ENCODE data around the gene ZNF613.
A peak's percentile ranks its signal among the peaks of the same experiment; 100 is the strongest.
"Not testable (repeated sequence)": the region's sequence is repeated elsewhere in the genome, so short reads cannot be mapped to it uniquely, and the experiment has no call there.

Gene ZNF613

DNA sequence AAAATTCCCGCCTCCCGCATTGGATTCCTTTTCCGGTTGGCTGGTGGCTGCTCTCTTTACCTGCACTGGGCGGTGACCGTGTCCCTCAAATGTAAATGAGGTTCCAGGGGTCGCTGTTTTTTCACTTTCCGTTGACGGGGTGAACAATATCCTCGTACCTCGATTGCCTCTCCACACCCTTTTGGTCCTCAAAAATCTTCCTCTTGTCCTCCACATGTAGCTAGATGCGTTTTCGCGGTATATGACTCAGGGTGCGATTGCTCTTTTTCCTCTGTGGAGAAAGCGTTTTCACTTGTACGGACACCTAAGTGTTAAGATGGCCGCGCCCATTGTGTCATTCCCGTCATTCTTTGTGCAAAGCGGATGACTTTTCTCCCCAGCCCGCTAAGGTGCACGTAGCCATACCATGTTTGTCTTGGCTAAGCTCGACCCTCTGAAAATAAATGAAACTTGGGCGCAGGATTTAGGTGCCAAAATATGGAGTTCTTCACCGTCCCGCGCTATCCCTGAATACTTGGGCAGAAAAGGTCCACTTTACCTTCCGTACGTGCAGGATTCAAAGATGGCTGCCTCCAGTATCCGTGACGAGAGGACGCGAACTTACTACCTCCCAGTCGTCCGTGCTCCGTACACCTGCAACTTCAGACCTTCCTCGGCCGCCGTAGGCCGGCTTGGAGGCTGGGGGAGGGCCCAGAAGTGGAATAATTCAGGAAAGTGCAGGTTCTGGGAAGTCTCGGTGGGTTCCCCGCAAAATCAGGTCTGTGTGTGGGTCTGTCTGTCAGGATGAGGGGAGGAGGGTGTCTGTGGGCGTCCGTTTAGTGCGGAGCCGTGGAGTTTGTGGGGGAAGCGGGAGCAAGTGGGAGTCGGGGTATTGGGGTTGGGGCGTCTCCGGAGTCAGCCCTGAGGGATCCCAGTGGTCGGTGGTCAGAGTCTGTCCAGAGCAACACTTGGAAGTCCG is at the start of gene ZNF613:
Gene ZNF613 (plus strand): TSS at position 689 of the 958 bp plus-strand sequence. CDS start 8,749 bp downstream, outside the sequence.
- peak; percentile 93 for DNase-seq

DNA sequence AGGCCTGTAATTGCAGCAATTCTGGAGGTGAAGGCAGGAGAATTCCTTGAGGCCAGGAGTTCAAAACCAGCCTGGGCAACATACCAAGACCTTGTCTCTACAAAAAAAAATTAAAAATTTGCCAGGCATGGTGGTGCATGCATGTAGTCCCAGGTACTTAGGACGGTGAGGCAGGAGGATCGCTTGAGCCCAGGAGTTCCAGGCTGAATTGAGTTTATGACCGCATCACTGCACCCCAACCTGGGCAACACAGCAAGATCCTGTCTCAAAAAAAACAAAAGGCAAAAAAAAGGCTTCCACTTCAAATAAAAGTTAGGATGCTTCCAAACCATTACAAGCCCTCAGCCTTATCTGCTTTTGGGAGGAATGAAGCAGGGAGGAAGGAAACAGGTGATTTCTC is 44.8 kb upstream of the ZNF613 start:
- no peak for DNase-seq

- no peak for DNase-seq
Observed at GRCh38 chr19:51884713-51885112, 42.6 kb upstream of the ZNF613 start.

DNA sequence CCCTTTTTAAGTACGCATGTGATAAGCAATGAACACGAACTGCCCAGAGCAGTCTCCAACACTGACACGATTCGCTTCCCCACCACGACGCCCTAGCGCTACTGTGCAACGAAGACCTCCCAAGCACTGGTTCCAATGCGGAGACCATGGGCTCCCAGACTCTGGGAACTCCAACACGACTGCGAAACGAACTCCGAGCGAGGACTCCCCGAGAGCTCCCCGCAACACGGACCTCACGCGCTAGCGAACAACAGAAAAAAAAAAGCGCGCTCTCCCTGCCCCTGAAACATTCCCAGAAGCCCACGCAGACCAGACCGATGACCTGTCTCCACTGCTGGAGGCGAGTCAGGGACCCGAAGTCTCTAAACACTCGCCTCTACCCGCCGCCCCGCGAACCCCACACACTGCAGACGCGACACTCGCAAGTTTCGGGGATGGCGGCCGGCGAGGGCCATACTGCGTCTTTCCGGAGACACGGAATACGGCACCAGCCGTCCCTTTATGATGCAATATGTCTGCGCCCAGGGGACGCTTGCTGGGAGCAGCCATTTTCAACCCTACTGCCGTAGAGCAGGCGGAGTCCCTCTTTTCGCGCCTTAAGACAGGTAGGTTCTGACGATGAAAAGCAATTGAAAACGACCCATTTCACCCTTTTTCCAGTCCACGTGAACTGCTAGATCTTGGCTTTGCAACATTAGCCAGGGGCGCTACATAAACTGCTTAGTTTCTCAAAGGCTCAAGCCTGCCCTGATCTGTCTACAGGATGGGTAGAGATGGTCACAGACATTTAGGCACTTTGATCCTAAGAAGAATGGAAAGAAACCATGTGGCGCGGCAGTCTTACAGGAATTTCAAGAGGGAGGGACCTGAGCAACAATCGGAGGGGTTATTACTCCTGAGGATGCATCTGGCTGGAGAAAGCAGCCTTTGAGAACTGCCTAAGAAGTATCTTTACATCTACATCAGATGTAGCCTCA is 39.5 kb upstream of the ZNF613 start, which contains the start of gene ZNF577:
Gene ZNF577 (minus strand): TSS at position 430 of the 977 bp plus-strand sequence. CDS start 7,569 bp downstream, outside the sequence.
- peak; percentile 96 for DNase-seq

- no peak for DNase-seq
Observed at GRCh38 chr19:51889934-51890333, 37.3 kb upstream of the ZNF613 start.

DNA sequence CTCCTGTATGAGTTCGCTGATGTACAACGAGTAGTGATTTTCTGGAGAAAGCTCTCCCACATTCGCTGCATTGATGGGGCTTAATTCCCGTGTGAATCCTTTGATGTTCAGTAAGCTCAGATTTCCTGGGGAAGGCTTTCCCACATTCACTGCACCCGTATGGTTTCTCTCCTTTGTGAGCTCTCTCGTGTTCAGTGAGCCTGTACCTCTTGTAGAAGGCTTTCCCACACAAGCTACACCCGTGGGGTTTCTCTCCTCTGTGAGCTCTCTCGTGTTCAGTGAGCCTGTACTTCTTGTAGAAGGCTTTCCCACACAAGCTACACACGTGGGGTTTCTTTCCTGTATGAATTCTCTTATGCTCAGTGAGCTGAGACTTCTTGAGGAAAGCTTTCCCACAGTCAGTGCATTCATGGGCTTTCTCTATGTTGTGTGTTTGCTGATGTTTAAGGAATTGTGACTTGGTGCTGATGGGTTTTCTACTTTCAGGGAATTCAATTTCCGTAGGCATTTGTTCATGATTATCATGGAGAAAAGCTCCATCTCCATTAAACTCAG is 36.0 kb upstream of the ZNF613 start:
- DNase-seq, result no peak

- no peak for DNase-seq
Observed at GRCh38 chr19:51901860-51902259, 25.4 kb upstream of the ZNF613 start.

GRCh38 chr19:51903192-51903591 is 24.1 kb upstream of the ZNF613 start:
- no peak for DNase-seq

DNA sequence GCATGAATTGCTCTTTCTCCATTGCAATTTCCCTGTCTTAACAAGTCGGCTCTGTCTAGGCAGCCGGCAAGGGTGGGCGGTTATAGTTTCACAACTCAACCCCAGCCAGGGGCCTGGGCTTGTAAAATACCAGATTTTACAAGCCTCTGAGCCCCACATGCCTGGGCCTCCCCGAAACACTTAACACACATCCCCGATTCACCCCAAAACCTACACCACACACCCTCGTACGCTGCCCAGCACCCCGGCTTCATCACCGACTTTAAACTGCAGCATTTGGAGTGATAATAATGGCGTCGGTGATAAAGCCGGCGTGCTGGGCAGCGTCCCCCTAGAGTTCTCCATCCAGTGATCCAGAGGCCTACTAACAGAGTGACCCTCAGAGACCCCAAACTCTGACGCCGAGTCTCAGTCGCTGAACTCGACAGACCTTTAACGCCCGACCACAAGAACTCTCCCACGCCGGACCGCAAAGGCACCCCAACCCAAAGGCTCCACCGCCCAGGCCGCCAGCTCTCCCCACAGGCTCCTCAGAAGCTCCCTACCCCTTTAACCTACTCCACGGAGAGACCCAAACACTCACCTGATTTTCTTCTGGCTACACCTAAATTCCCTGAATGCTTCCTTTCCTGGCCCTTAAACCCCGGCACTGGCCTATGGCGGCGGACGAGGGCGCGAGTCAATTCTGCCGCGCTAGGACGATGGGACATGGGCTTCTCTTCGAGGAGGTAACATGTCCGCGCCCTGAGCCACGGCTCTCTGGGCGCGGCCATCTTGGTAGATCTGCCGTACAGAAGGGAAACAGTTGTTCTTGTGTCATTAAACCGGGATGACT is 22.7 kb upstream of the ZNF613 start, which contains the start of gene ZNF649:
Gene ZNF649 (minus strand): TSS at position 687 of the 835 bp plus-strand sequence. CDS start 4,910 bp downstream, outside the sequence.
- peak; percentile 89 for DNase-seq

- DNase-seq, result no peak
Observed at GRCh38 chr19:51905206-51905605, 22.1 kb upstream of the ZNF613 start.

DNA sequence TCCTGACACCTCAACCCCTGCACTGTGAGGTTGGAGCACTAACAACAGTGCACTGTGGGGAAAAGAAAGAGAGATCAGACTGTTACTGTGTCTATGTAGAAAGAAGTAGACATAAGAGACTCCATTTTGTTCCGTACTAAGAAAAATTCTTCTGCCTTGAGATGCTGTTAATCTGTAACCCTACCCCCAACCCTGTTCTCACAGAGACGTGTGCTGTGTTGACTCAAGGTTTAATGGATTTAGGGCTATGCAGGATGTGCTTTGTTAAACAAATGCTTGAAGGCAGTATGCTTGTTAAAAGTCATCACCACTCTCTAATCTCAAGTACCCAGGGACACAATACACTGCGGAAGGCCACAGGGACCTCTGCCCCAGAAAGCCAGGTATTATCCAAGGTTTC is 21.6 kb upstream of the ZNF613 start:
- DNase-seq, result not testable (repeated sequence)

- DNase-seq, result not testable (repeated sequence)
Observed at GRCh38 chr19:51906108-51906507, 21.2 kb upstream of the ZNF613 start.

- not testable (repeated sequence) for DNase-seq
Observed at GRCh38 chr19:51907981-51908380, 19.3 kb upstream of the ZNF613 start.

DNA sequence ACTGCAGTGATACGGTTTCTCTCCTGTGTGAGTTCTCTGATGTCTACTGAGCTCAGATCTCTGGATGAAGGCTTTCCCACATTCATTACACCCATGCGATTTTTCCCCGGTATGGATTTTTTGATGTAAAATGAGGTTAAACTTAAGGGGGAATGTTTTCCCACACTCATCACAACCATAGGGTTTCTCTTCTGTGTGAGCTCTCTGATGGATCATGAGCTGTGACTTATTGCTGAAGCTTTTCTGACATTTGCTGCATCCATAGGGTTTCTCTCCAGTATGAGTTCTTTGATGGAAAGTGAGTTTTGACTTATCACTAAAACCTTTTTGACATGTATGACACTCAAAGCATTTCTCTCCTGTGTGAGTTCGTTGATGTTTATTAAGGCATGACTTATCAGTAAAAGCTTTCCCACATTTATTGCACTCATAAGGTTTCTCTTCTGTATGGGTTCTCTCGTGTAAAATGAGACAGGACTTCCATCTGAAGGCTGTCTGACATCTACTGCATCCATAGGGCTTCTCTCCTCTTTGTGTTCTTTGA is 11.9 kb upstream of the ZNF613 start:
- no peak for DNase-seq

- no peak for DNase-seq
Observed at GRCh38 chr19:51916167-51916566, 11.1 kb upstream of the ZNF613 start.

DNA sequence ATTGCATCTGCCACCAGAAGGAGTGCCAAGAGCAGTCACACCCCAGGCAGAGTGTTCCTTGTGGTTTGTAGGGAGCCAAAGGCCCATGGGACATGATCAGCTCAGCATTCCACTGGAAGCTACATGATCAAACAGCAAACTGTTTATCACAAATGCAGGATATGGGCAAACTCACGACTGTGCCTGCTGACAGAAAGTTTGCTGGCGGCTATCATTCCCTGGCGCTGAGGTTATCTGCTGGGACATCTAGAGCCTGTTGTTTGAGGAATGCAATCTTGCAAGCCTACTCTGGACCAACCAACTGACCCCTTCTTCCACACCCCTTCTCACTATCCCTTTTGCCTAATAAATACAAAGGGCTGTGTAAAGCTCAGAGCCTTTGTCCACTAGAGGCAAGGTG is 7.7 kb upstream of the ZNF613 start:
- no peak for DNase-seq

- DNase-seq, result no peak
Observed at GRCh38 chr19:51921949-51922348, 5.3 kb upstream of the ZNF613 start.

DNA sequence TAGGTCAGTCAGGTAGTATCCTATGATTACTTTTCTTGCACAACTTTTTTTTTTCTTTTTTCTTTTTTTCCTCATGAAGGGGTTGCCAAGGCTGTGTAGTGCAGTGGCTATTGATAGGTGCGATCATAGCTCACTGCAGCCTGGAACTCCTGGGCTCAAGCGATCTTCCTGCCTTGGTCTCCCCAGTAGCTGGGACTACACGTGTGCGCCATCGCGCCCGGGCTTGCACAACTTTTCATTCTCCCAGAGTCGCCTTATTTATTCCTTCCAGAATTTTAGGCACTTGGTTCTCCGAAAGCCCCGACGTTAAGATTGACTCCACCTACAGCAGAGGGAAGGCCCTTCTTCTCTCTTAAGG is 867 bp upstream of the ZNF613 start:
- no peak for DNase-seq

DNA sequence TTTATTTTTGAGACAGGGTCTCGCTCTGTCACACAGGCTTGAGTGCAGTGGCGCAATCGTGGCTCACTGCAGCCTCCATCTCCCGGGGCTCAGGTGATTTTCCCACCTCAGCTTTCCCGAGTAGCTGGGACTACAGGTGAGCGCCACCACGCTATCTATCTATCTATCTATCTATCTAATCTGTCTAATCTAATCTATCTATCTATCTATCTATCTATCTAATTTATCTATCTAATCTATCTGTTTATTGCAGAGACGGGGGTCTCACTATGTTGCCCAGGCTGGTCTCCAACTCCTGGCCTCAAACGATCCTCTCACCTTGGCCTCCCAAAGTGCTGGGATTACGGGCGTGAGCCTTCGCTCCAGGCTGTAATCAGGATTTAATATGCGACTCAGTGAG is 587 bp downstream of the ZNF613 start:
- no peak for DNase-seq

DNA sequence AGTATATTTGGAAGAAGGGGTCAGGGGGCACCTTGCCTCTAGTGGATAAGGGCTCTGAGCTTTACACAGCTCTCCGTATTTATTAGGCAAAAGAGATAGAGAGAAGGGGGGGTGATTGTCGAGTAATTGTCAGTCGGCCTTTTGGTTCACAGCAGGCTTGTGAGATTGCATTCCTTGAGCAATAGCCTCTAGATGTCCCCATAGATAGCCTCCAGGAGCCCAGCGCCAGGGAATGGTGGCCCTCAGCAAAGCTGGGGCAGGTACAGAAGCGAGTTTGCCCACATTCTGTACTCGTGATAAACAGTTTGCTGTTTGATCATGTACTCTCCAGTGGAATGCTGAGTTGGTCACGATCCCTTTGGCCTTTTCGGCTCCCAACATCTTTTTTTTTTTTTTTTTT is 4.6 kb downstream of the ZNF613 start:
- no peak for DNase-seq

- DNase-seq, result no peak
Observed at GRCh38 chr19:51938936-51939335, 11.7 kb downstream of the ZNF613 start.
